T47D (cell line): Measurements from ENCODE around the gene CLRN1.
A peak's percentile ranks its signal among the peaks of the same experiment; 100 is the strongest.

ENCODE experiments used
- DNase-seq, 2 experiments: peaks; one replicate each; pipeline versions ENCODE4 v3.0.0 to v3.0.0-alpha.2; 2011 to 2012; ENCODE audit warnings: low read depth in 1 of 2, low spot score in 1 of 2
- JUND ChIP-seq: IDR thresholded peaks from 2 replicates; pipeline ENCODE4 v1.6.1; 2012; ENCODE audit warnings: low read depth
- in situ Hi-C: cut with HindIII; loops from 2 replicates; pipeline ENCODE4 v1.10.0; 2016; ENCODE audit warnings: low sequenced_read_pairs, low pct_unique_long_range_greater_than_20kb

CLRN1 gene

GRCh38 chr3:150930839-150931238 is 41.7 kb downstream of the CLRN1 start:
- no peak for TF ChIP-seq JUND
- in situ Hi-C loops = no loop called here
- DNase-seq = no peak

- DNase-seq = no peak
- no peak for TF ChIP-seq JUND
- in situ Hi-C loops = no loop called here
Observed at GRCh38 chr3:150928234-150928633, 44.3 kb downstream of the CLRN1 start.

GRCh38 chr3:150926328-150926727 is 46.2 kb downstream of the CLRN1 start:
- in situ Hi-C loops = no loop called here
- no peak for TF ChIP-seq JUND
- DNase-seq = no peak

GRCh38 chr3:150925751-150926201 is 46.8 kb downstream of the CLRN1 start:
- DNase-seq = peak; percentile 45 to 77
- in situ Hi-C loops = no loop called here
- no peak for TF ChIP-seq JUND

- no peak for TF ChIP-seq JUND
- in situ Hi-C loops = no loop called here
- peak; percentile 35 to 81 for DNase-seq
Observed at GRCh38 chr3:150922611-150923010, 49.9 kb downstream of the CLRN1 start.

- no peak for TF ChIP-seq JUND
- in situ Hi-C loops = no loop called here
Observed at GRCh38 chr3:150921209-150921608, 51.3 kb downstream of the CLRN1 start.

GRCh38 chr3:150920236-150920635 is 52.3 kb downstream of the CLRN1 start:
- no peak for DNase-seq
- in situ Hi-C loops = no loop called here
- no peak for TF ChIP-seq JUND

More at GRCh38 chr3:150921209-150921608, 51.3 kb downstream of the CLRN1 start:
- no peak for DNase-seq

GRCh38 chr3:150917951-150918350 is 54.6 kb downstream of the CLRN1 start:
- DNase-seq = no peak
- TF ChIP-seq JUND = no peak
- in situ Hi-C loops = no loop called here

- TF ChIP-seq JUND = no peak
- no peak for DNase-seq
- in situ Hi-C loops = no loop called here
Observed at GRCh38 chr3:150913133-150913922, 59.2 kb downstream of the CLRN1 start.

GRCh38 chr3:150912501-150912900 is 60.0 kb downstream of the CLRN1 start:
- no peak for TF ChIP-seq JUND
- in situ Hi-C loops = no loop called here
- DNase-seq = no peak

- in situ Hi-C loops = no loop called here
- no peak for DNase-seq
- no peak for TF ChIP-seq JUND
Observed at GRCh38 chr3:150911771-150912170, 60.8 kb downstream of the CLRN1 start.

- in situ Hi-C loops = no loop called here
- no peak for TF ChIP-seq JUND
- no peak for DNase-seq
Observed at GRCh38 chr3:150906461-150906860, 66.1 kb downstream of the CLRN1 start.

- peak in 1 of 2 experiments; percentile 55 for DNase-seq
- no peak for TF ChIP-seq JUND
- in situ Hi-C loops = no loop called here
Observed at GRCh38 chr3:150905746-150906145, 66.8 kb downstream of the CLRN1 start.

GRCh38 chr3:150905339-150905738 is 67.2 kb downstream of the CLRN1 start, which contains the start of gene MINDY4B:
MINDY4B (minus strand) TSS chr3:150905439; CDS start chr3:150905439, 0 bp downstream.
- in situ Hi-C loops = no loop called here
- TF ChIP-seq JUND = no peak
- no peak for DNase-seq
